Spleen (tissue), 7 donors: Measurements from ENCODE around the gene PBX1.

Experiments used
- CTCF ChIP-seq, 11 experiments: fragments of 200-600 bp in 7 of 11; fragments of 450-650 bp in 4 of 11; sonication (generic) in 4 of 11; IDR thresholded peaks in 8 of 11; conservative IDR thresholded peaks in 3 of 11; 1 replicate in 7 of 11; 2 replicates in 4 of 11; pipeline versions ENCODE4 v1.4.0 to v1.8.0; 2016 to 2021; ENCODE audit warnings: antibody characterized with exemption in 11 of 11, inconsistent platforms in 4 of 11, mild to moderate bottlenecking in 1 of 11
- POLR2AphosphoS5 ChIP-seq, 3 donors: sonication (generic); formaldehyde crosslinking; IDR thresholded peaks; one replicate each; pipeline ENCODE4 v1.5.1; 2017; ENCODE audit warnings: antibody characterized with exemption in 3 of 3
- donor health status: DM: no; HTN: no; CAD: no; lungs with moderate emphysema.
- donor health status: DM: no; HTN: no; CAD: no.
- donor health status: DM: no; HTN: no; CAD: no.

- no peak for TF ChIP-seq POLR2AphosphoS5 (IDR thresholded peaks at IDR 0.05)
- TF ChIP-seq CTCF (IDR thresholded peaks at IDR 0.05 in 8 of 11, conservative IDR thresholded peaks at IDR 0.05 in 3 of 11), result no peak
Measured at GRCh38 chr1:164623805-164624204, 64.8 kb downstream of the PBX1 start.
